ENCODE measurements around the gene TRIM63.

- TF ChIP-seq NCOR1 (IDR thresholded peaks at IDR 0.05), result no peak
- no peak for TF ChIP-seq JUND (IDR thresholded peaks at IDR 0.05; ENCODE audit: borderline replicate concordance, low read depth, low read length)
- TF ChIP-seq JUND (tag; IDR thresholded peaks at IDR 0.05; ENCODE audit: borderline replicate concordance, low read depth, low read length), result no peak
- no peak for TF ChIP-seq CTCF (IDR thresholded peaks at IDR 0.05 in 2 of 3, conservative IDR thresholded peaks at IDR 0.05 in 1 of 3; ENCODE audit: insufficient read depth in 2 of 3, low read depth in 1 of 3, low read length in 3 of 3)
- TF ChIP-seq, protein P1, sequence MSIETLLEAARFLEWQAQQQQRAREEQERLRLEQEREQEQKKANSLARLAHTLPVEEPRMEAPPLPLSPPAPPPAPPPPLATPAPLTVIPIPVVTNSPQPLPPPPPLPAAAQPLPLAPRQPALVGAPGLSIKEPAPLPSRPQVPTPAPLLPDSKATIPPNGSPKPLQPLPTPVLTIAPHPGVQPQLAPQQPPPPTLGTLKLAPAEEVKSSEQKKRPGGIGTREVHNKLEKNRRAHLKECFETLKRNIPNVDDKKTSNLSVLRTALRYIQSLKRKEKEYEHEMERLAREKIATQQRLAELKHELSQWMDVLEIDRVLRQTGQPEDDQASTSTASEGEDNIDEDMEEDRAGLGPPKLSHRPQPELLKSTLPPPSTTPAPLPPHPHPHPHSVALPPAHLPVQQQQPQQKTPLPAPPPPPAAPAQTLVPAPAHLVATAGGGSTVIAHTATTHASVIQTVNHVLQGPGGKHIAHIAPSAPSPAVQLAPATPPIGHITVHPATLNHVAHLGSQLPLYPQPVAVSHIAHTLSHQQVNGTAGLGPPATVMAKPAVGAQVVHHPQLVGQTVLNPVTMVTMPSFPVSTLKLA (conservative IDR thresholded peaks at IDR 0.05), result no peak
- TF ChIP-seq EWSR1 (IDR thresholded peaks at IDR 0.05; ENCODE audit: borderline replicate concordance, low read depth, partially characterized antibody), result no peak
These were observed 12.4 kb downstream of the TRIM63 start for GRCh38 chr1:26055041-26055440.
